Stimulated activated CD4-positive, alpha-beta T cell treated with anti-CD3 and anti-CD28 coated beads, Interleukin-2, amount 100 ng/mL, for 4 hours (primary cell): ENCODE results near the gene TIMM17A.

Experiments
- DNase-seq: peaks from one replicate; pipeline ENCODE4 v3.0.0-alpha.2; 2020; ENCODE audit warnings: low read depth

The TIMM17A gene

GRCh38 chr1:201955009-201955728, at the start of gene TIMM17A:
Gene TIMM17A, plus strand, starts transcription at chr1:201955503. Its CDS starts 24 bp downstream, at chr1:201955527.
- peak; percentile 87 for DNase-seq

- no peak for DNase-seq
These were observed 49.0 kb upstream of the TIMM17A start for GRCh38 chr1:201906336-201906735.

- no peak for DNase-seq
These were observed 47.7 kb upstream of the TIMM17A start for GRCh38 chr1:201907621-201908020.

GRCh38 chr1:201911826-201912571, 43.3 kb upstream of the TIMM17A start:
- no peak for DNase-seq

- no peak for DNase-seq
These were observed 42.5 kb upstream of the TIMM17A start for GRCh38 chr1:201912832-201913231.

- no peak for DNase-seq
These were observed 40.7 kb upstream of the TIMM17A start for GRCh38 chr1:201914456-201915235.

GRCh38 chr1:201916649-201917249, 38.6 kb upstream of the TIMM17A start:
- no peak for DNase-seq

GRCh38 chr1:201917362-201918033, 37.8 kb upstream of the TIMM17A start:
- no peak for DNase-seq

- no peak for DNase-seq
These were observed 37.0 kb upstream of the TIMM17A start for GRCh38 chr1:201918343-201918742.

GRCh38 chr1:201921952-201922558, 33.2 kb upstream of the TIMM17A start:
- no peak for DNase-seq

- no peak for DNase-seq
These were observed 30.1 kb upstream of the TIMM17A start for GRCh38 chr1:201925301-201925567.

GRCh38 chr1:201925981-201926645, 29.2 kb upstream of the TIMM17A start:
- DNase-seq, result no peak

- DNase-seq, result no peak
These were observed 27.0 kb upstream of the TIMM17A start for GRCh38 chr1:201928266-201928665.

GRCh38 chr1:201930137-201930536, 25.2 kb upstream of the TIMM17A start:
- DNase-seq, result no peak

- DNase-seq, result no peak
These were observed 24.5 kb upstream of the TIMM17A start for GRCh38 chr1:201930803-201931202.

GRCh38 chr1:201933840-201934430, 21.4 kb upstream of the TIMM17A start:
- DNase-seq, result no peak

GRCh38 chr1:201937624-201938213, 17.6 kb upstream of the TIMM17A start:
- DNase-seq, result no peak

GRCh38 chr1:201938440-201939035, 16.8 kb upstream of the TIMM17A start:
- DNase-seq, result no peak

GRCh38 chr1:201939148-201939547, 16.2 kb upstream of the TIMM17A start:
- no peak for DNase-seq

GRCh38 chr1:201939574-201939973, 15.7 kb upstream of the TIMM17A start:
- DNase-seq, result no peak
